ENCODE data around the gene EFNA5. TPM values are rescaled to one million over a fixed set of nuclear protein-coding genes. Genes with fewer than 3 reads are reported as not detected.

The EFNA5 gene
- total RNA-seq, 1 experiment from 2014 or later: 1.5 TPM

DNA sequence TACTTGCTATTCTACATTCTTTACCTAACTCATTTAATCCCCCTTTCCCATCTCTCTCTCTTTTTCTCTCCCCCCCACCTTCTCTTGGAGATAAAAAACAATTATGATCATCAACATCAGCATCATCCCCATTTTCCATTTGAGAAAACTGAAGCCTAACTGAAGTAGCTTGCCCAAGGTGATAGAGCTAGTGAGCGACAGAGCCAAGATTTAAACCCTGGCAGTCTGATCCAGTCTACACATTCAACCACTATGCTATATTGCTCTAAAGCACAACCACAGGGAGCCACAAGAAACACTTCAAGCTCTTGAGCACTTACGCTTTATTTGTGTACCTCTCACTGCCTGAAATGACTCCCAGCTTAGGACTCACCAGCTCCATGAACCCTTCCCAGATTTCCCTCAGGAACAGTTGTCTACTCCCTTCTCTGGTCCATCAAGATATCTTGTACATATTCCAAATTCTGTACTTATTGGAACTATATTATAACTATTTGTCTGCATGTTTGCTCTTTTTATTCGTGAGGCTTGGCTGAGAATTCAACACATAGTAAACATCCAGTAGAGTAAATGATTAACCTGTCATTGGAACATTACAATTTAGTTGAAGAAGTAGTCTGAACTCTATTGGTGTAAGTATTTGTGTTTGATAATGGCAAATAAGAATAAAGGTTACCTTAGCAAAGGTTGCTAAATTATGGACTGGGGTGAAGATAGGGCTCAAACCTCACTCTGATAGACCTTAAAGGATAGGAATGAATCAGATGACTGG, 164.8 kb downstream of the EFNA5 start:
- intact Hi-C loops (cut with micrococcal nuclease; ENCODE audit: unreplicated experiment): no loop called here
- Mint-ChIP-seq H3K9me3 (ENCODE audit: unreplicated experiment) (no peaks in the 10 kb centered on the region), H3K27ac (ENCODE audit: unreplicated experiment) (no peak overlapping the region), H3K27me3 (ENCODE audit: insufficient read depth, unreplicated experiment) (peaks cover 11% of the 10 kb centered on the region), H3K4me1 (ENCODE audit: low read depth, unreplicated experiment) (peaks cover 8% of the 10 kb centered on the region), H3K36me3 (ENCODE audit: insufficient read depth, unreplicated experiment) (no peaks in the 10 kb centered on the region), H3K4me3 (ENCODE audit: unreplicated experiment) (no peak overlapping the region)
- H3K27me3 ChIP-seq (replicated peaks; ENCODE audit: control insufficient read depth, insufficient read depth, low read length): no peaks in the 10 kb centered on the region; the same call in 1 of the 2 replicates
- TF ChIP-seq, protein P1, sequence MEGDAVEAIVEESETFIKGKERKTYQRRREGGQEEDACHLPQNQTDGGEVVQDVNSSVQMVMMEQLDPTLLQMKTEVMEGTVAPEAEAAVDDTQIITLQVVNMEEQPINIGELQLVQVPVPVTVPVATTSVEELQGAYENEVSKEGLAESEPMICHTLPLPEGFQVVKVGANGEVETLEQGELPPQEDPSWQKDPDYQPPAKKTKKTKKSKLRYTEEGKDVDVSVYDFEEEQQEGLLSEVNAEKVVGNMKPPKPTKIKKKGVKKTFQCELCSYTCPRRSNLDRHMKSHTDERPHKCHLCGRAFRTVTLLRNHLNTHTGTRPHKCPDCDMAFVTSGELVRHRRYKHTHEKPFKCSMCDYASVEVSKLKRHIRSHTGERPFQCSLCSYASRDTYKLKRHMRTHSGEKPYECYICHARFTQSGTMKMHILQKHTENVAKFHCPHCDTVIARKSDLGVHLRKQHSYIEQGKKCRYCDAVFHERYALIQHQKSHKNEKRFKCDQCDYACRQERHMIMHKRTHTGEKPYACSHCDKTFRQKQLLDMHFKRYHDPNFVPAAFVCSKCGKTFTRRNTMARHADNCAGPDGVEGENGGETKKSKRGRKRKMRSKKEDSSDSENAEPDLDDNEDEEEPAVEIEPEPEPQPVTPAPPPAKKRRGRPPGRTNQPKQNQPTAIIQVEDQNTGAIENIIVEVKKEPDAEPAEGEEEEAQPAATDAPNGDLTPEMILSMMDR (IDR thresholded peaks at IDR 0.05; ENCODE audit: insufficient read depth in 1 of 2, low read depth in 1 of 2, low read length in 1 of 2, severe bottlenecking in 1 of 2, unreplicated experiment in 1 of 2): no peak
- no peaks in the 10 kb centered on the region for H3K36me3 ChIP-seq (ENCODE audit: control insufficient read depth, insufficient read depth, low read length)
- CTCF ChIA-PET: interaction anchor here (0.7 kb wide), 1 partner anchor 17 kb away, joined by 4 read pairs; no protein-coding TSS in a partner anchor
- BruUV-seq (replicated peaks): no TSS peak
- H3K9me3 ChIP-seq: no peaks in the 10 kb centered on the region
- peak in 1 of 2 experiments; percentile 1 for DNase-seq
- H3K4me1 ChIP-seq: peaks cover 5% of the 10 kb centered on the region
- POLR2A ChIA-PET: no interaction called here
- no peak overlapping the region for H3K4me3 ChIP-seq (ENCODE audit: low read depth, low read length)

DNA sequence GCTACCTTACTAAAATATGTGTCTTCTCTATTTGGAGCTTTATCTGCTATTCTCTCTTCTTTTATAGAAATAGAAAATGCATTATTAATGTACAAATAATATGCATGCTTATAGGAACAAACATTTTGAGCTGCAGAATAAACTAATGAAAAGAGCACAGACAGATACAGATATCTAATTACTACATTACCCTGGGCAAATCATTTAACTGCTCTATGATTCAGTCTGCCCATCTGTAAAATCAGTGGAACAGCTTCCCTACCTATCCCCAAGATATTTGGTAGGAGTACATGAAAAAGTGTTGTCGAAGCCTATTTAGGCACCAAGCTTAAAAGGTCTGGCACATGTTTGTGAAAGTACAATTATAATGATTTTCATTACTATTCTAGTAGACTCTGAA, 166.3 kb downstream of the EFNA5 start:
- no peak overlapping the region for H3K4me3 ChIP-seq (ENCODE audit: low read depth, low read length)
- H3K4me3 Mint-ChIP-seq (ENCODE audit: unreplicated experiment): no peak overlapping the region
- no peaks in the 10 kb centered on the region for H3K36me3 ChIP-seq (ENCODE audit: control insufficient read depth, insufficient read depth, low read length)
- no peak overlapping the region for H3K27ac Mint-ChIP-seq (ENCODE audit: unreplicated experiment)
- H3K36me3 Mint-ChIP-seq (ENCODE audit: insufficient read depth, unreplicated experiment): no peaks in the 10 kb centered on the region
- DNase-seq: no peak
- peaks cover 11% of the 10 kb centered on the region for H3K27me3 Mint-ChIP-seq (ENCODE audit: insufficient read depth, unreplicated experiment)
- peaks cover 8% of the 10 kb centered on the region for H3K4me1 Mint-ChIP-seq (ENCODE audit: low read depth, unreplicated experiment)
- H3K9me3 Mint-ChIP-seq (ENCODE audit: unreplicated experiment): no peaks in the 10 kb centered on the region
- ChIA-PET CTCF (no interaction called here), POLR2A (no interaction called here)
- no peaks in the 10 kb centered on the region; the same call in 1 of the 2 replicates for H3K27me3 ChIP-seq (replicated peaks; ENCODE audit: control insufficient read depth, insufficient read depth, low read length)
- H3K4me1 ChIP-seq: peaks cover 5% of the 10 kb centered on the region
- intact Hi-C loops (cut with micrococcal nuclease; ENCODE audit: unreplicated experiment): no loop called here
- H3K9me3 ChIP-seq: no peaks in the 10 kb centered on the region
- TF ChIP-seq, protein P1 (IDR thresholded peaks at IDR 0.05; ENCODE audit: insufficient read depth in 1 of 2, low read depth in 1 of 2, low read length in 1 of 2, severe bottlenecking in 1 of 2, unreplicated experiment in 1 of 2): no peak
- no TSS peak for BruUV-seq (replicated peaks)

DNA sequence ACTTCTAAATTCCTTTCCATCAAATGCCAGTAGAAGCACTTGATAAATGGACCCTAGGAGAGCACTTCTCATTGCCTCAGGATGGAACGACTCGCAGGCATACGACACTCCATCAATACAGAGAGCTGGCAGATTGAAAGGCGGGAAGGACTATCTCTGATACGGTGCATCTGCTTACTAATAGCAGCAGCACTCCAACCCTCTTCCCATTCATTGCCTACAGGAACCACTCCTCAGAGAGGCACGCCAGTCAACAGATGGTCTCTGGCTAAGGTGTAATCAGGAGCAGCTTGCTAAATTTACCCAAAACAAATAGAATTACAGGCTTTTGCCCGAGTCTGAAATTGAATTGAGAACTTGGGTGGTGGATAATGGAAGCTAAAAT, 168.1 kb downstream of the EFNA5 start:
- DNase-seq: no peak
- Histone ChIP-seq H3K36me3 (ENCODE audit: control insufficient read depth, insufficient read depth, low read length) (no peaks in the 10 kb centered on the region), H3K4me3 (ENCODE audit: low read depth, low read length) (no peak overlapping the region), H3K9me3 (no peaks in the 10 kb centered on the region), H3K27me3 (replicated peaks; ENCODE audit: control insufficient read depth, insufficient read depth, low read length) (no peaks in the 10 kb centered on the region; the same call in 1 of the 2 replicates), H3K4me1 (peaks cover 5% of the 10 kb centered on the region)
- POLR2A ChIA-PET: no interaction called here
- Mint-ChIP-seq H3K4me1 (ENCODE audit: low read depth, unreplicated experiment) (peaks cover 8% of the 10 kb centered on the region), H3K27me3 (ENCODE audit: insufficient read depth, unreplicated experiment) (peaks cover 11% of the 10 kb centered on the region), H3K27ac (ENCODE audit: unreplicated experiment) (no peak overlapping the region), H3K4me3 (ENCODE audit: unreplicated experiment) (no peak overlapping the region), H3K9me3 (ENCODE audit: unreplicated experiment) (no peaks in the 10 kb centered on the region), H3K36me3 (ENCODE audit: insufficient read depth, unreplicated experiment) (no peaks in the 10 kb centered on the region)
- BruUV-seq (replicated peaks): no TSS peak
- CTCF ChIA-PET: no interaction called here
- intact Hi-C loops (cut with micrococcal nuclease; ENCODE audit: unreplicated experiment): no loop called here
- TF ChIP-seq, protein P1 (IDR thresholded peaks at IDR 0.05; ENCODE audit: insufficient read depth in 1 of 2, low read depth in 1 of 2, low read length in 1 of 2, severe bottlenecking in 1 of 2, unreplicated experiment in 1 of 2): no peak
